HepG2 (cell line): ENCODE data around the gene RMI2. TPM values are rescaled to one million over a fixed set of nuclear protein-coding genes. Genes with fewer than 3 reads are reported as not detected.

Source experiments
- CBX2 ChIP-seq, 2 experiments: fragments of 200-600 bp in 1 of 2; sonication (generic); formaldehyde crosslinking in 1 of 2; IDR thresholded peaks; 2 replicates each; pipeline versions ENCODE4 v1.7.0 to v1.8.1; 2018 to 2022; ENCODE audit warnings: low read depth in 2 of 2, low read length in 1 of 2, mild to moderate bottlenecking in 1 of 2, missing genetic modification reagents in 1 of 2
- CREBL2 ChIP-seq: sonication (generic); formaldehyde crosslinking; IDR thresholded peaks from 2 replicates; pipeline ENCODE4 v1.8.1; 2023; ENCODE audit warnings: missing genetic modification reagents, mild to moderate bottlenecking, borderline replicate concordance
- MLLT10 ChIP-seq: sonication (generic); formaldehyde crosslinking; IDR thresholded peaks from 2 replicates; pipeline ENCODE4 v1.4.0; 2020; ENCODE audit warnings: missing genetic modification reagents
- SOX6 ChIP-seq, 2 experiments: fragments of 450-650 bp in 1 of 2; sonication (generic) in 1 of 2; formaldehyde crosslinking in 1 of 2; IDR thresholded peaks; 2 replicates each; pipeline versions ENCODE4 v1.4.0 to v1.6.1; 2017 to 2020; ENCODE audit warnings: antibody characterized with exemption in 1 of 2, mild to moderate bottlenecking in 1 of 2, missing genetic modification reagents in 1 of 2
- TCF7L2 ChIP-seq: IDR thresholded peaks from 2 replicates; pipeline ENCODE4 v1.6.1; 2011; ENCODE audit warnings: mild to moderate bottlenecking, low read depth, low read length, moderate library complexity
- ZNF136 ChIP-seq: sonication (generic); formaldehyde crosslinking; IDR thresholded peaks from 2 replicates; pipeline ENCODE4 v1.8.1; 2022; ENCODE audit warnings: low read depth, mild to moderate bottlenecking, moderate library complexity, missing genetic modification reagents
- ZNF275 ChIP-seq: sonication (generic); formaldehyde crosslinking; IDR thresholded peaks from 2 replicates; pipeline ENCODE4 v1.8.0; 2022; ENCODE audit warnings: missing genetic modification reagents, mild to moderate bottlenecking, inconsistent platforms, borderline replicate concordance
- ZNF296 ChIP-seq: sonication (generic); formaldehyde crosslinking; conservative IDR thresholded peaks from 2 replicates; pipeline ENCODE4 v1.5.0; 2020; ENCODE audit warnings: mild to moderate bottlenecking, missing genetic modification reagents
- ZNF343 ChIP-seq: sonication (generic); formaldehyde crosslinking; IDR thresholded peaks from 2 replicates; pipeline ENCODE4 v1.4.0; 2020; ENCODE audit warnings: mild to moderate bottlenecking, missing genetic modification reagents
- ZNF367 ChIP-seq: sonication (generic); formaldehyde crosslinking; IDR thresholded peaks from 2 replicates; pipeline ENCODE4 v1.4.0; 2020; ENCODE audit warnings: missing genetic modification reagents, borderline replicate concordance
- polyA plus RNA-seq, 8 experiments: library from polyadenylated mRNA; depleted of rRNA in 3 of 8; stranded (reverse) in 7 of 8; unstranded in 1 of 8; fragments of >200 nt; fragmentation: Illumina TruSeq in 4 of 8; extraction: Trizol in 4 of 8; gene quantifications; 2 replicates each; pipeline versions ENCODE4 v1.2.1 to v1.2.3, GENCODE V29; 2011 to 2016; ENCODE audit warnings: low read depth in 4 of 8, missing spikeins in 1 of 8, mixed read lengths in 1 of 8; ENCODE audit not compliant: insufficient read depth in 1 of 8
- total RNA-seq, 5 experiments: library from RNA; depleted of rRNA; stranded (reverse); fragments of >200 nt; fragmentation: Illumina TruSeq; extraction: Trizol; gene quantifications; 2 replicates each; pipeline ENCODE4 v1.2.3, GENCODE V29; 2016; ENCODE audit warnings: low read depth in 1 of 5
- TF ChIP-seq, protein P1 (sequence below): sonication (generic); formaldehyde crosslinking; conservative IDR thresholded peaks from 2 replicates; pipeline ENCODE4 v1.8.1; 2023; ENCODE audit warnings: missing genetic modification reagents
- TF ChIP-seq, protein P2 (sequence below): sonication (generic); formaldehyde crosslinking; IDR thresholded peaks from 2 replicates; pipeline ENCODE4 v1.5.1; 2020; ENCODE audit warnings: missing genetic modification reagents, mild to moderate bottlenecking, borderline replicate concordance
- TF ChIP-seq, protein P3 (sequence below): sonication (generic); formaldehyde crosslinking; IDR thresholded peaks from 2 replicates; pipeline ENCODE4 v1.4.0; 2020; ENCODE audit warnings: missing genetic modification reagents, mild to moderate bottlenecking, borderline replicate concordance
- TF ChIP-seq, protein P4 (sequence below): sonication (generic); formaldehyde crosslinking; IDR thresholded peaks from 2 replicates; pipeline ENCODE4 v1.5.0; 2020; ENCODE audit warnings: missing genetic modification reagents
- TF ChIP-seq, protein P5 (sequence below): sonication (generic); formaldehyde crosslinking; IDR thresholded peaks from 2 replicates; pipeline ENCODE4 v1.9.0; 2022; ENCODE audit warnings: missing genetic modification reagents, mild to moderate bottlenecking, borderline replicate concordance

Gene RMI2
- total and polyA plus RNA-seq, 2 of the 13 experiments (the other 11 are each of a cell fraction or from before 2014, with no cell fraction given), result 24.5 to 55.7 TPM

DNA sequence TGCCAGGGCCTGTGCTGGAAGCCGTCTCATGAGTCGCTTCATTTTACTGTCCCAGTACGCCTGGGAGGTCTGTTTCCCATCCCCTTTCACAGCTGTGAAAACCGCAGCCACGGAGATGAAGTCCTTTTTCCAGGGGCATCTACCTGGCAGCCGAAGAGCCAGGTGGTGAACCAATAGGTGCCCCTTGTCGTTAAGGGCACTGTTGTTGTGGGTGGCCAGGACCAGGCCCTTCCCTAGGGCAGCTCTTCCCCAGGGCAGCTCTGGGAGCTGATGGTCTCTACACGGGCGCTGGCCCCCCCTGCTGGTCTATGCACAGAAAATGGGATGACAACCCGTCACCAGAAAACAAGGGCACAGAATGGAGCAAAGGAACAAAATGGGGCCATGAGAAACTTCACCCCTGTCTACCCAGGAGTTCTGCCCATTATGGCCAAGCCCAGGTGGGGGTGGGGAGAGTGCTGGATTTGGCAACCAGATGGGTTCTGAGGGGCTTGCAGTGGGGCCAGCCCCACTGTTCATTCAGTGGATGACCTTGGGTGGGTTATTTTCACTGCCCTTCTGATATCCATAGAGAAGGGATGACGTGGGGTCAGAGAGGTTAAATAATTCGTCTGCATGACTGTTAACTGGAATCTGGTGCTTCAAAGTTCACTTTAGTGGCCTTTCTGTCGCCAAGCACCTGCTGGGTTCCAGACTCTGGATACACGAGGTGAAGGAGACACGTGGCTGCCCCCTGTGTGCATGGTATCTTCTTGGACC, 11.5 kb downstream of the RMI2 start (continued):
- TF ChIP-seq, protein P1, sequence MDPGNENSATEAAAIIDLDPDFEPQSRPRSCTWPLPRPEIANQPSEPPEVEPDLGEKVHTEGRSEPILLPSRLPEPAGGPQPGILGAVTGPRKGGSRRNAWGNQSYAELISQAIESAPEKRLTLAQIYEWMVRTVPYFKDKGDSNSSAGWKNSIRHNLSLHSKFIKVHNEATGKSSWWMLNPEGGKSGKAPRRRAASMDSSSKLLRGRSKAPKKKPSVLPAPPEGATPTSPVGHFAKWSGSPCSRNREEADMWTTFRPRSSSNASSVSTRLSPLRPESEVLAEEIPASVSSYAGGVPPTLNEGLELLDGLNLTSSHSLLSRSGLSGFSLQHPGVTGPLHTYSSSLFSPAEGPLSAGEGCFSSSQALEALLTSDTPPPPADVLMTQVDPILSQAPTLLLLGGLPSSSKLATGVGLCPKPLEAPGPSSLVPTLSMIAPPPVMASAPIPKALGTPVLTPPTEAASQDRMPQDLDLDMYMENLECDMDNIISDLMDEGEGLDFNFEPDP (CRISPR knock-in tag), result no peak
- TF ChIP-seq ZNF343 (CRISPR knock-in tag), result no peak
- TF ChIP-seq SOX6 (IDR thresholded peaks at IDR 0.05), result no peak
- peak; percentile 56; the same call in 1 of the 2 replicates for TF ChIP-seq SOX6 (CRISPR knock-in tag; IDR thresholded peaks at IDR 0.05)
- 0 out of 2 replicates have a peak, but pooled peaks have one; percentile 82 for TF ChIP-seq ZNF367 (CRISPR knock-in tag)
- no peak; the same call in 1 of the 2 replicates for TF ChIP-seq ZNF275
- TF ChIP-seq, protein P2, sequence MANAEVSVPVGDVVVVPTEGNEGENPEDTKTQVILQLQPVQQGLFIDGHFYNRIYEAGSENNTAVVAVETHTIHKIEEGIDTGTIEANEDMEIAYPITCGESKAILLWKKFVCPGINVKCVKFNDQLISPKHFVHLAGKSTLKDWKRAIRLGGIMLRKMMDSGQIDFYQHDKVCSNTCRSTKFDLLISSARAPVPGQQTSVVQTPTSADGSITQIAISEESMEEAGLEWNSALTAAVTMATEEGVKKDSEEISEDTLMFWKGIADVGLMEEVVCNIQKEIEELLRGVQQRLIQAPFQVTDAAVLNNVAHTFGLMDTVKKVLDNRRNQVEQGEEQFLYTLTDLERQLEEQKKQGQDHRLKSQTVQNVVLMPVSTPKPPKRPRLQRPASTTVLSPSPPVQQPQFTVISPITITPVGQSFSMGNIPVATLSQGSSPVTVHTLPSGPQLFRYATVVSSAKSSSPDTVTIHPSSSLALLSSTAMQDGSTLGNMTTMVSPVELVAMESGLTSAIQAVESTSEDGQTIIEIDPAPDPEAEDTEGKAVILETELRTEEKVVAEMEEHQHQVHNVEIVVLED, result no peak
- no peak for TF ChIP-seq MLLT10 (CRISPR knock-in tag)
- TF ChIP-seq, protein P3, sequence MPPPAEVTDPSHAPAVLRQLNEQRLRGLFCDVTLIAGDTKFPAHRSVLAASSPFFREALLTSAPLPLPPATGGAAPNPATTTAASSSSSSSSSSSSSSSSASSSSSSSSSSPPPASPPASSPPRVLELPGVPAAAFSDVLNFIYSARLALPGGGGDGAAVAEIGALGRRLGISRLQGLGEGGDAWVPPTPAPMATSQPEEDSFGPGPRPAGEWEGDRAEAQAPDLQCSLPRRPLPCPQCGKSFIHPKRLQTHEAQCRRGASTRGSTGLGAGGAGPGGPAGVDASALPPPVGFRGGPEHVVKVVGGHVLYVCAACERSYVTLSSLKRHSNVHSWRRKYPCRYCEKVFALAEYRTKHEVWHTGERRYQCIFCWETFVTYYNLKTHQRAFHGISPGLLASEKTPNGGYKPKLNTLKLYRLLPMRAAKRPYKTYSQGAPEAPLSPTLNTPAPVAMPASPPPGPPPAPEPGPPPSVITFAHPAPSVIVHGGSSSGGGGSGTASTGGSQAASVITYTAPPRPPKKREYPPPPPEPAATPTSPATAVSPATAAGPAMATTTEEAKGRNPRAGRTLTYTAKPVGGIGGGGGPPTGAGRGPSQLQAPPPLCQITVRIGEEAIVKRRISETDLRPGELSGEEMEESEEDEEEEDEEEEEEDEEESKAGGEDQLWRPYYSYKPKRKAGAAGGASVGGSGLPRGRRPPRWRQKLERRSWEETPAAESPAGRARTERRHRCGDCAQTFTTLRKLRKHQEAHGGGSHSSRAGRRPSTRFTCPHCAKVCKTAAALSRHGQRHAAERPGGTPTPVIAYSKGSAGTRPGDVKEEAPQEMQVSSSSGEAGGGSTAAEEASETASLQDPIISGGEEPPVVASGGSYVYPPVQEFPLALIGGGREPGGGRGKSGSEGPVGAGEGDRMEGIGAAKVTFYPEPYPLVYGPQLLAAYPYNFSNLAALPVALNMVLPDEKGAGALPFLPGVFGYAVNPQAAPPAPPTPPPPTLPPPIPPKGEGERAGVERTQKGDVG (CRISPR knock-in tag), result peak; percentile 85; the same call in 1 of the 2 replicates
- TF ChIP-seq TCF7L2, result no peak
- no peak for TF ChIP-seq ZNF296 (CRISPR knock-in tag)
- TF ChIP-seq ZNF136 (CRISPR knock-in tag), result peak; percentile 56; the same call in 1 of the 2 replicates
- no peak for TF ChIP-seq CBX2 (IDR thresholded peaks at IDR 0.05; ENCODE audit: low read depth, low read length)
- TF ChIP-seq CBX2 (CRISPR knock-in tag; IDR thresholded peaks at IDR 0.05; ENCODE audit: low read depth), result no peak
- TF ChIP-seq, protein P4, sequence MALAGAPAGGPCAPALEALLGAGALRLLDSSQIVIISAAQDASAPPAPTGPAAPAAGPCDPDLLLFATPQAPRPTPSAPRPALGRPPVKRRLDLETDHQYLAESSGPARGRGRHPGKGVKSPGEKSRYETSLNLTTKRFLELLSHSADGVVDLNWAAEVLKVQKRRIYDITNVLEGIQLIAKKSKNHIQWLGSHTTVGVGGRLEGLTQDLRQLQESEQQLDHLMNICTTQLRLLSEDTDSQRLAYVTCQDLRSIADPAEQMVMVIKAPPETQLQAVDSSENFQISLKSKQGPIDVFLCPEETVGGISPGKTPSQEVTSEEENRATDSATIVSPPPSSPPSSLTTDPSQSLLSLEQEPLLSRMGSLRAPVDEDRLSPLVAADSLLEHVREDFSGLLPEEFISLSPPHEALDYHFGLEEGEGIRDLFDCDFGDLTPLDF (CRISPR knock-in tag), result no peak
- TF ChIP-seq, protein P5, sequence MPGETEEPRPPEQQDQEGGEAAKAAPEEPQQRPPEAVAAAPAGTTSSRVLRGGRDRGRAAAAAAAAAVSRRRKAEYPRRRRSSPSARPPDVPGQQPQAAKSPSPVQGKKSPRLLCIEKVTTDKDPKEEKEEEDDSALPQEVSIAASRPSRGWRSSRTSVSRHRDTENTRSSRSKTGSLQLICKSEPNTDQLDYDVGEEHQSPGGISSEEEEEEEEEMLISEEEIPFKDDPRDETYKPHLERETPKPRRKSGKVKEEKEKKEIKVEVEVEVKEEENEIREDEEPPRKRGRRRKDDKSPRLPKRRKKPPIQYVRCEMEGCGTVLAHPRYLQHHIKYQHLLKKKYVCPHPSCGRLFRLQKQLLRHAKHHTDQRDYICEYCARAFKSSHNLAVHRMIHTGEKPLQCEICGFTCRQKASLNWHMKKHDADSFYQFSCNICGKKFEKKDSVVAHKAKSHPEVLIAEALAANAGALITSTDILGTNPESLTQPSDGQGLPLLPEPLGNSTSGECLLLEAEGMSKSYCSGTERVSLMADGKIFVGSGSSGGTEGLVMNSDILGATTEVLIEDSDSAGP (CRISPR knock-in tag), result peak; percentile 71
- TF ChIP-seq CREBL2 (CRISPR knock-in tag), result no peak
